Stimulated activated CD4-positive, alpha-beta T cell treated with anti-CD3 and anti-CD28 coated beads, Interleukin-12 subunit alpha, Interleukin-12 subunit beta, amount 100 ng/mL, for 4 hours (primary cell): ENCODE data around the gene FN3K.

ENCODE experiments used
- DNase-seq: peaks from one replicate; pipeline ENCODE4 v3.0.0-alpha.2; 2020

The FN3K gene

DNA sequence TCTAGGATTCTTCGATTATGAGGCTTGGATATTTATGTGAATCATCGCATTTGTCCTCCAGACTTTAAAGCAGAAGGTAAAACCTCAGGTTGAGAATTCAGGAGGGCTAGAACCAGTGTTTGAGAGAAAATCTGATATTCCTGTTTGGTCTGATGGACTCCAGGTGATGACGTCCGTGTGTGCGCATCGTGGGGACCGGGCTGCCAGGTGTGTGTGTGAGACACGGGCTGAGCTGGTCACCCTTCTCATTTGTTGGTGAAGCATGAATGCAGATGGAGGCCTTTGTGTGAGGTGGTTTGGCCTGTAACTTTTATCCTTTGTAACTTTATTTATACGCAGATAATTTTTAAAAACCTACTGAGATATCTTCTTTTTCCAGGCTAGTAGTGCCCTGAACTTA lies 61.6 kb downstream of the FN3K start:
- DNase-seq, result no peak

DNA sequence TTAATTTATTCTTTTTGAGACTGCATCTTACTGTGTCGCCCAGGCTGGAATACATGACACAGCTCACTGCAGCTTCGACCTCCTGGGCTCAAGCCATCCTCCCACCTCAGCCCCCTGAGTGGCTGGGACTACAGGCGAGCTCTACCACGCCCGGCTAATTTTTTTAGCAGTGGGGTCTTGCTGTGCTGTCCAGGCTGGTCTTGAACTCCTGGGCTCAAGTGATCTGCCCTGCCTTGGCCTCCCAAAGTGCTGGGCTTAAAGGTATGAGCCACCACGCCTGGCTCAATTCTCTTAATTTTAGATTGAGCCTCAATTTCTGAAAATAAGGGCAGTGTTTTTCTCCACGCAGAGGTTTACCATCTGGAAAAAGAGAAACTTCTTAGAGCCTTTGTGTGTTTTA lies 63.3 kb downstream of the FN3K start:
- no peak for DNase-seq

DNA sequence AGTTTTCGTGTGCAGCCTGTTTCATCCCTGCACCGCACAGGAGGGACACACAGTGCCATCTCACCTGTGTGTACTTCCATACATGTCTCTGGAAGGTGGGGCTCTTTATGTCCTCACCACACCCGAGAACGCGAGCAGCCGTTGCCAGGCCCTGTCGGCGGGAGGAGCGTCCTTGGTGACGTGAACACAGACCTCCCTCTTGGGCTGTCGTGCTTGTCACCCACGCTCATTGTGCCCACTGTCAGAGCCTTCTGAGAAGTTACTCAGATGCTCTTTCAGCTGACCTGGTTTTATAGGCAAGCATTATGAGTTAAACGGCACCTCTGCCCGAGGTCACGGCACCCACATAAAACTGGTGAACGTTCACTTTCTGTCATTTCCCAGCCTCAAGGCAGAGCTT lies 64.2 kb downstream of the FN3K start:
- no peak for DNase-seq
